Activated T-helper 1 cell treated with anti-CD3 and anti-CD28 coated beads, Interleukin-12 subunit alpha, Interleukin-12 subunit beta, Interleukin-2, Interleukin-4 antibody, amounts not matched to agents 30 ng/mL and 10 ng/mL and 1 ng/mL, durations not matched to agents 14 hours and 24 hours and 36 hours (primary cell): Measurements from ENCODE around the gene S100A4. TPM values are rescaled to one million over a fixed set of nuclear protein-coding genes. Genes with fewer than 3 reads are reported as not detected.
A peak's percentile ranks its signal among the peaks of the same experiment; 100 is the strongest.
"Not testable (repeated sequence)": the region's sequence is repeated elsewhere in the genome, so short reads cannot be mapped to it uniquely, and the experiment has no call there.

Experiments
- DNase-seq: peaks from one replicate; pipeline ENCODE4 v3.0.0; 2021; ENCODE audit warnings: low spot score
- H3K27ac Mint-ChIP-seq: one replicate; pipeline ENCODE4 v1.8.0; 2021; ENCODE audit warnings: mild to moderate bottlenecking, mixed read lengths
- H3K27me3 Mint-ChIP-seq: one replicate; pipeline ENCODE4 v1.8.0; 2022; ENCODE audit warnings: mild to moderate bottlenecking, moderate library complexity, mixed read lengths; ENCODE audit not compliant: insufficient read depth
- H3K36me3 Mint-ChIP-seq: one replicate; pipeline ENCODE4 v1.8.0; 2021; ENCODE audit warnings: low read depth, mixed read lengths
- H3K4me1 Mint-ChIP-seq: one replicate; pipeline ENCODE4 v1.8.0; 2021; ENCODE audit warnings: low read depth, mixed read lengths
- H3K4me3 Mint-ChIP-seq: one replicate; pipeline ENCODE4 v1.8.0; 2021; ENCODE audit warnings: mild to moderate bottlenecking, moderate library complexity, mixed read lengths
- H3K9me3 Mint-ChIP-seq: one replicate; pipeline ENCODE4 v1.8.0; 2021; ENCODE audit warnings: mixed read lengths
- intact Hi-C: fragments of 100-400 bp; cut with micrococcal nuclease; formaldehyde crosslinking; loops from one replicate; pipeline ENCODE4 v1.15.1; 2024
- total RNA-seq: library from RNA; stranded (reverse); gene quantifications from 2 replicates; pipeline ENCODE4 v1.2.3, GENCODE V29; 2022

Gene S100A4
- total RNA-seq, 1 donor from 2014 or later = 167 TPM

- Mint-ChIP-seq H3K4me1 (peaks cover 35% of the 10 kb centered on the region), H3K27ac (peak within 1 kb of the TSS; percentile 100)
- no peak for DNase-seq
Measured at GRCh38 chr1:153565529-153566374, 20.1 kb upstream of the S100A4 start, which contains the start of gene S100A2. Gene S100A2, minus strand, starts transcription at chr1:153565844. Its CDS starts 1,967 bp downstream, at chr1:153563877.

GRCh38 chr1:153563991-153564390, 18.4 kb upstream of the S100A4 start:
- intact Hi-C loops = no loop called here
- Mint-ChIP-seq H3K27ac (no peak overlapping the region), H3K27me3 (no peaks in the 10 kb centered on the region), H3K4me3 (no peak overlapping the region), H3K9me3 (no peaks in the 10 kb centered on the region), H3K4me1 (peaks cover 35% of the 10 kb centered on the region), H3K36me3 (no peaks in the 10 kb centered on the region)
- no peak for DNase-seq

More at GRCh38 chr1:153565529-153566374, 20.1 kb upstream of the S100A4 start, which contains the start of gene S100A2:
- peaks cover 1% of the 10 kb centered on the region for H3K27me3 Mint-ChIP-seq
- H3K36me3 Mint-ChIP-seq = no peaks in the 10 kb centered on the region
- intact Hi-C loops = loop anchor here (1.0 to 5.0 kb wide), 4 partner anchors 20 to 182 kb away; partner anchors contain the start of genes CHTOP, ILF2 and S100A4
- H3K9me3 Mint-ChIP-seq = no peaks in the 10 kb centered on the region
- H3K4me3 Mint-ChIP-seq = peak within 1 kb of the TSS; percentile 76

- DNase-seq = no peak
- H3K4me1 Mint-ChIP-seq = peaks cover 31% of the 10 kb centered on the region
- no peak overlapping the region for H3K4me3 Mint-ChIP-seq
- no peaks in the 10 kb centered on the region for H3K9me3 Mint-ChIP-seq
- H3K36me3 Mint-ChIP-seq = no peaks in the 10 kb centered on the region
- intact Hi-C loops = no loop called here
- no peaks in the 10 kb centered on the region for H3K27me3 Mint-ChIP-seq
- H3K27ac Mint-ChIP-seq = no peak overlapping the region
Measured at GRCh38 chr1:153563483-153563901, 17.9 kb upstream of the S100A4 start.

- H3K27me3 Mint-ChIP-seq, DNase-seq, H3K27ac Mint-ChIP-seq, H3K9me3 Mint-ChIP-seq, intact Hi-C loops, H3K36me3 Mint-ChIP-seq, H3K4me3 Mint-ChIP-seq: not testable (repeated sequence)
- H3K4me1 Mint-ChIP-seq = peaks cover 18% of the 10 kb centered on the region
Measured at GRCh38 chr1:153562021-153562420, 16.4 kb upstream of the S100A4 start.

GRCh38 chr1:153561466-153561985, 15.9 kb upstream of the S100A4 start:
- H3K27ac Mint-ChIP-seq = no peak overlapping the region
- no peak overlapping the region for H3K4me3 Mint-ChIP-seq
- intact Hi-C loops = no loop called here
- DNase-seq = no peak
- no peaks in the 10 kb centered on the region for H3K36me3 Mint-ChIP-seq
- peaks cover 16% of the 10 kb centered on the region for H3K4me1 Mint-ChIP-seq
- H3K9me3 Mint-ChIP-seq = no peaks in the 10 kb centered on the region
- no peaks in the 10 kb centered on the region for H3K27me3 Mint-ChIP-seq

- H3K4me1 Mint-ChIP-seq = peaks cover 16% of the 10 kb centered on the region
- no peak for DNase-seq
- H3K9me3 Mint-ChIP-seq = no peaks in the 10 kb centered on the region
- no peak overlapping the region for H3K27ac Mint-ChIP-seq
- intact Hi-C loops = no loop called here
- H3K27me3 Mint-ChIP-seq = no peaks in the 10 kb centered on the region
- no peaks in the 10 kb centered on the region for H3K36me3 Mint-ChIP-seq
- no peak overlapping the region for H3K4me3 Mint-ChIP-seq
Measured at GRCh38 chr1:153560771-153561465, 15.3 kb upstream of the S100A4 start.

GRCh38 chr1:153560241-153560640, 14.6 kb upstream of the S100A4 start:
- H3K9me3 Mint-ChIP-seq = no peaks in the 10 kb centered on the region
- no peaks in the 10 kb centered on the region for H3K36me3 Mint-ChIP-seq
- intact Hi-C loops = no loop called here
- H3K4me3 Mint-ChIP-seq = no peak overlapping the region
- H3K27ac Mint-ChIP-seq = no peak overlapping the region
- no peaks in the 10 kb centered on the region for H3K27me3 Mint-ChIP-seq
- peaks cover 9% of the 10 kb centered on the region for H3K4me1 Mint-ChIP-seq
- DNase-seq = no peak

- intact Hi-C loops = no loop called here
- Mint-ChIP-seq H3K9me3 (no peaks in the 10 kb centered on the region), H3K4me1 (peaks cover 14% of the 10 kb centered on the region), H3K4me3 (no peak overlapping the region), H3K36me3 (no peaks in the 10 kb centered on the region), H3K27ac (no peak overlapping the region), H3K27me3 (no peaks in the 10 kb centered on the region)
- no peak for DNase-seq
Measured at GRCh38 chr1:153557877-153558276, 12.3 kb upstream of the S100A4 start.

- Mint-ChIP-seq H3K27me3 (peaks cover under 1% of the 10 kb centered on the region), H3K27ac (no peak overlapping the region), H3K4me1 (peaks cover 14% of the 10 kb centered on the region), H3K9me3 (no peaks in the 10 kb centered on the region), H3K36me3 (no peaks in the 10 kb centered on the region), H3K4me3 (no peak overlapping the region)
- DNase-seq = no peak
- intact Hi-C loops = no loop called here
Measured at GRCh38 chr1:153556348-153556747, 10.7 kb upstream of the S100A4 start.

GRCh38 chr1:153553830-153554541, 8.4 kb upstream of the S100A4 start:
- no peak overlapping the region for H3K27ac Mint-ChIP-seq
- intact Hi-C loops = no loop called here

GRCh38 chr1:153553096-153553495, 7.5 kb upstream of the S100A4 start:
- Mint-ChIP-seq H3K9me3 (no peaks in the 10 kb centered on the region), H3K4me3 (no peak overlapping the region)

More at GRCh38 chr1:153553830-153554541, 8.4 kb upstream of the S100A4 start:
- no peaks in the 10 kb centered on the region for H3K9me3 Mint-ChIP-seq
- H3K4me1 Mint-ChIP-seq = peaks cover 19% of the 10 kb centered on the region
- H3K4me3 Mint-ChIP-seq = no peak overlapping the region
- DNase-seq = no peak
- H3K27me3 Mint-ChIP-seq = peaks cover 4% of the 10 kb centered on the region
- H3K36me3 Mint-ChIP-seq = no peaks in the 10 kb centered on the region

GRCh38 chr1:153552335-153552734, 6.7 kb upstream of the S100A4 start:
- peaks cover 4% of the 10 kb centered on the region for H3K27me3 Mint-ChIP-seq
- no peak overlapping the region for H3K27ac Mint-ChIP-seq
- H3K36me3 Mint-ChIP-seq = no peaks in the 10 kb centered on the region
- no peak for DNase-seq
- intact Hi-C loops = no loop called here
- H3K4me1 Mint-ChIP-seq = peaks cover 33% of the 10 kb centered on the region
- H3K9me3 Mint-ChIP-seq = no peaks in the 10 kb centered on the region
- H3K4me3 Mint-ChIP-seq = no peak overlapping the region

More at GRCh38 chr1:153553096-153553495, 7.5 kb upstream of the S100A4 start:
- Mint-ChIP-seq H3K36me3 (no peaks in the 10 kb centered on the region), H3K27ac (no peak overlapping the region), H3K4me1 (peaks cover 28% of the 10 kb centered on the region), H3K27me3 (peaks cover 4% of the 10 kb centered on the region)
- no peak for DNase-seq
- intact Hi-C loops = no loop called here
